Endothelial cell of umbilical vein (primary cell): Measurements from ENCODE around the gene VAMP7. TPM values are rescaled to one million over a fixed set of nuclear protein-coding genes. Genes with fewer than 3 reads are reported as not detected.

Experiments
- BruUV-seq: library from RNA; stranded (reverse); fragments of 400-500 nt; replicated peaks from 2 replicates; lab custom pipeline; 2021; lab: Mats Ljungman, UMichigan
- CTCF ChIA-PET: fragments of 300-600, 350-600 bp; sonication (Branson Sonifier 250); formaldehyde crosslinking; loops from one replicate; lab custom pipeline; 2021; ENCODE audit warnings: antibody characterized with exemption, inconsistent platforms; lab: Charles Lee
- POLR2A ChIA-PET: fragments of 300-600, 350-600 bp; sonication (Branson Sonifier 250); formaldehyde crosslinking; loops from one replicate; lab custom pipeline; 2021; ENCODE audit warnings: antibody characterized with exemption, inconsistent platforms; lab: Charles Lee
- DNase-seq: peaks from one replicate; pipeline ENCODE4 v3.0.0-alpha.2; 2011; ENCODE audit warnings: low read depth, low spot score
- FAIRE-seq: peaks from 2 replicates; lab custom pipeline; 2011; peaks lifted over from hg19 to GRCh38; lab: Jason Lieb, UNC
- H2AFZ ChIP-seq: 2 replicates; pipeline ENCODE4 v1.6.0; 2012; ENCODE audit warnings: low read depth, low read length, control low read depth, inconsistent platforms
- H3K27ac ChIP-seq: 2 replicates; pipeline ENCODE4 v1.5.1; 2011; ENCODE audit warnings: low read depth, mild to moderate bottlenecking, control low read depth, low read length, moderate library complexity; ENCODE audit not compliant: insufficient read depth
- H3K27me3 ChIP-seq, 2 experiments: 2 replicates each; pipeline versions ENCODE4 v1.6.0 to v1.6.1; 2011; ENCODE audit warnings: low read length in 2 of 2, mixed read lengths in 1 of 2; ENCODE audit not compliant: control insufficient read depth in 2 of 2, insufficient read depth in 2 of 2
- H3K36me3 ChIP-seq, 2 experiments: 2 replicates in 1 of 2; 3 replicates in 1 of 2; pipeline ENCODE4 v1.5.1; 2011; ENCODE audit warnings: low read length in 2 of 2, mild to moderate bottlenecking in 1 of 2, moderate library complexity in 1 of 2; ENCODE audit not compliant: control insufficient read depth in 2 of 2, insufficient read depth in 2 of 2; ENCODE audit errors: extremely low read depth in 1 of 2
- H3K4me1 ChIP-seq: 3 replicates; pipeline ENCODE4 v1.5.1; 2011; ENCODE audit warnings: mild to moderate bottlenecking, low read length; ENCODE audit not compliant: control insufficient read depth, insufficient read depth; ENCODE audit errors: extremely low read depth
- H3K4me2 ChIP-seq: 2 replicates; pipeline ENCODE4 v1.6.1; 2011; ENCODE audit warnings: low read length, control low read depth, mixed read lengths; ENCODE audit not compliant: insufficient read depth
- H3K4me3 ChIP-seq, 3 experiments: fragments of 200-600 bp in 1 of 3; sonication (generic), shearing (Covaris generic) in 1 of 3; replicated peaks in 1 of 3; 2 replicates each; pipeline ENCODE4 v1.5.1; 2011 to 2016; ENCODE audit warnings: control low read depth in 3 of 3, low read length in 3 of 3, mild to moderate bottlenecking in 2 of 3, inconsistent platforms in 1 of 3, low read depth in 1 of 3, moderate library complexity in 1 of 3; ENCODE audit not compliant: insufficient read depth in 1 of 3
- H3K79me2 ChIP-seq: 2 replicates; pipeline ENCODE4 v1.6.0; 2012; ENCODE audit warnings: low read length, inconsistent platforms; ENCODE audit not compliant: control insufficient read depth, insufficient read depth
- H3K9ac ChIP-seq: replicated peaks from 2 replicates; pipeline ENCODE3; 2011; ENCODE audit warnings: low read length, control low read depth; ENCODE audit not compliant: insufficient read depth; ENCODE audit errors: extremely low read depth
- H3K9me1 ChIP-seq: replicated peaks from 3 replicates; pipeline ENCODE4 v1.6.0; 2011; ENCODE audit warnings: mild to moderate bottlenecking, low read length; ENCODE audit not compliant: control insufficient read depth, insufficient read depth; ENCODE audit errors: extremely low read depth
- H3K9me3 ChIP-seq: replicated peaks from 2 replicates; pipeline ENCODE4 v1.5.1; 2012; ENCODE audit warnings: low read length, inconsistent platforms; ENCODE audit not compliant: control insufficient read depth, insufficient read depth
- H4K20me1 ChIP-seq: replicated peaks from 2 replicates; pipeline ENCODE3; 2011; ENCODE audit warnings: mild to moderate bottlenecking, low read length; ENCODE audit not compliant: control insufficient read depth, insufficient read depth; ENCODE audit errors: extremely low read depth
- CTCF ChIP-seq, 2 donors: IDR thresholded peaks; 1 replicate in 1 of 2; 2 replicates in 1 of 2; pipeline ENCODE4 v1.5.1; 2011; ENCODE audit warnings: low read length in 2 of 2, mild to moderate bottlenecking in 2 of 2, moderate library complexity in 2 of 2, control low read depth in 1 of 2, inconsistent platforms in 1 of 2, low read depth in 1 of 2; ENCODE audit not compliant: insufficient read depth in 1 of 2; ENCODE audit errors: extremely low read depth in 1 of 2
- EZH2 ChIP-seq: IDR thresholded peaks from 2 replicates; pipeline ENCODE4 v1.6.1; 2012; ENCODE audit warnings: borderline replicate concordance, low read depth, mild to moderate bottlenecking, moderate library complexity, low read length, inconsistent platforms; ENCODE audit not compliant: severe bottlenecking
- FOS ChIP-seq: IDR thresholded peaks from 2 replicates; pipeline ENCODE4 v1.6.1; 2011; ENCODE audit warnings: mild to moderate bottlenecking, low read length, moderate library complexity, borderline replicate concordance; ENCODE audit not compliant: insufficient read depth
- GATA2 ChIP-seq: IDR thresholded peaks from 2 replicates; pipeline ENCODE4 v1.7.0; 2011; ENCODE audit warnings: low read depth, mild to moderate bottlenecking, moderate library complexity, mixed read lengths, low read length; ENCODE audit not compliant: insufficient read length, insufficient read depth
- JUN ChIP-seq: IDR thresholded peaks from 2 replicates; pipeline ENCODE4 v1.6.1; 2011; ENCODE audit warnings: borderline replicate concordance, low read depth; ENCODE audit not compliant: insufficient read length, insufficient read depth
- MAX ChIP-seq: IDR thresholded peaks from 2 replicates; pipeline ENCODE4 v1.6.1; 2011; ENCODE audit not compliant: insufficient read depth, insufficient read length
- MYC ChIP-seq: IDR thresholded peaks from one replicate; pipeline ENCODE4 v1.6.1; 2011; ENCODE audit warnings: mild to moderate bottlenecking, low read depth, low read length
- POLR2A ChIP-seq: IDR thresholded peaks from 2 replicates; pipeline ENCODE4 v1.6.1; 2012; ENCODE audit warnings: low read depth, mild to moderate bottlenecking, control low read depth, low read length
- POLR2AphosphoS5 ChIP-seq: IDR thresholded peaks from 2 replicates; pipeline ENCODE4 v1.6.1; 2012; ENCODE audit warnings: low read depth, mild to moderate bottlenecking, control low read depth, low read length, moderate library complexity; ENCODE audit not compliant: insufficient read depth
- dilution Hi-C: fragments of 300-500 bp; cut with MboI; formaldehyde crosslinking; loops from one replicate; pipeline ENCODE4 v1.15.0; 2019; ENCODE audit warnings: low sequenced_read_pairs; ENCODE audit not compliant: extremely low pct_ligation_motif_present
- intact Hi-C: fragments of 100-400 bp; cut with micrococcal nuclease; formaldehyde crosslinking; loops from one replicate; pipeline ENCODE4 v1.10.0; 2022
- polyA plus RNA-seq, 4 experiments: library from polyadenylated mRNA; depleted of rRNA in 3 of 4; stranded (reverse) in 3 of 4; unstranded in 1 of 4; fragments of >200 nt; gene quantifications; 2 replicates each; pipeline versions ENCODE4 v1.2.1 to v1.2.3, GENCODE V29; 2011 to 2012; ENCODE audit warnings: missing spikeins in 1 of 4
- total RNA-seq: library from RNA; stranded (reverse); gene quantifications from 2 replicates; pipeline ENCODE4 v1.2.3, GENCODE V29; 2021

The VAMP7 gene
- total and polyA plus RNA-seq, 2 donors (not counting 3 experiments of a cell fraction or from before 2014, with no cell fraction given): 20.1 to 36.8 TPM

GRCh38 chrX:155962906-155963305 is 81.8 kb downstream of the VAMP7 start:
- Histone ChIP-seq H3K4me2 (no peak overlapping the region), H3K27ac (no peak overlapping the region), H2AFZ (no peak overlapping the region), H4K20me1 (no peaks in the 10 kb centered on the region), H3K27me3 (no peaks in the 10 kb centered on the region), H3K9me1 (no peaks in the 10 kb centered on the region), H3K9ac (no peak overlapping the region), H3K4me1 (no peaks in the 10 kb centered on the region), H3K4me3 (no peak overlapping the region), H3K9me3 (no peaks in the 10 kb centered on the region), H3K36me3 (no peaks in the 10 kb centered on the region), H3K79me2 (no peaks in the 10 kb centered on the region)
- TF ChIP-seq EZH2: no peak
- no peak for TF ChIP-seq GATA2
- no peak for TF ChIP-seq POLR2AphosphoS5
- no peak for TF ChIP-seq MAX
- TF ChIP-seq JUN: no peak
- TF ChIP-seq MYC: no peak
- TF ChIP-seq FOS: no peak
- no peak for TF ChIP-seq POLR2A
- TF ChIP-seq CTCF (IDR thresholded peaks at IDR 0.05; ENCODE audit: extremely low read depth in 1 of 2, insufficient read depth in 1 of 2, low read depth in 1 of 2, low read length in 2 of 2): no peak
- dilution Hi-C loops: no loop called here
- POLR2A ChIA-PET: no interaction called here
- CTCF ChIA-PET: no interaction called here
- DNase-seq: no peak
- intact Hi-C loops: no loop called here
- FAIRE-seq: no peak
- no TSS peak for BruUV-seq
